ENCODE measurements around the gene BACE2. TPM values are rescaled to one million over a fixed set of nuclear protein-coding genes. Genes with fewer than 3 reads are reported as not detected.

The BACE2 gene
- total and polyA plus RNA-seq, 2 donors (not counting 1 experiment from before 2014, with no cell fraction given), result 18.4 to 40.8 TPM

- ChIA-PET POLR2A (no interaction called here), CTCF (no interaction called here)
- Histone ChIP-seq H3K9ac (ENCODE audit: low read length) (no peak overlapping the region), H3K27me3 (replicated peaks in 1 of 4; ENCODE audit: control extremely low read depth in 1 of 4, control insufficient read depth in 3 of 4, insufficient read depth in 4 of 4, low read length in 3 of 4) (no peaks in the 10 kb centered on the region), H3K9me3 (ENCODE audit: control extremely low read depth in 1 of 3, control insufficient read depth in 2 of 3, insufficient read depth in 1 of 3, low read length in 2 of 3) (no peaks in the 10 kb centered on the region), H3K4me1 (ENCODE audit: control insufficient read depth in 2 of 2, insufficient read depth in 2 of 2, low read length in 2 of 2) (peaks cover 4 to 7% of the 10 kb centered on the region in 2 donors), H3K4me2 (replicated peaks; ENCODE audit: low read depth, low read length, poor library complexity, severe bottlenecking) (no peak overlapping the region), H3K79me2 (ENCODE audit: control insufficient read depth, insufficient read depth, low read length) (peaks cover 10% of the 10 kb centered on the region), H2AFZ (ENCODE audit: insufficient read depth, low read depth, low read length, poor library complexity, severe bottlenecking) (no peak overlapping the region), H4K20me1 (ENCODE audit: control insufficient read depth, insufficient read depth, low read length, poor library complexity, severe bottlenecking) (no peaks in the 10 kb centered on the region), H3K27ac (ENCODE audit: low read length in 2 of 2) (no peak overlapping the region), H3K4me3 (ENCODE audit: control extremely low read depth in 1 of 5, extremely low read depth in 1 of 5, insufficient read depth in 1 of 5, low read depth in 2 of 5, low read length in 4 of 5) (no peak overlapping the region), H3K36me3 (replicated peaks in 1 of 2; ENCODE audit: control extremely low read depth in 1 of 2, control insufficient read depth in 1 of 2, extremely low read depth in 1 of 2, insufficient read depth in 2 of 2, low read length in 1 of 2) (no peaks in the 10 kb centered on the region)
- H3K4me3 Mint-ChIP-seq, result no peak overlapping the region
- no peaks in the 10 kb centered on the region for H3K9me3 Mint-ChIP-seq (ENCODE audit: insufficient read depth)
- intact Hi-C loops (cut with micrococcal nuclease), result no loop called here
- peaks cover 22% of the 10 kb centered on the region for H3K4me1 Mint-ChIP-seq
- TF ChIP-seq CTCF (IDR thresholded peaks at IDR 0.05) (no peak), EZH2 (IDR thresholded peaks at IDR 0.05; ENCODE audit: borderline replicate concordance, insufficient read depth, low read depth, low read length, poor library complexity, severe bottlenecking) (no peak)
- ATAC-seq (ENCODE audit: low read depth), result no peak
- 89% methylated on average over 7 of the region's 12 CpGs for WGBS (ENCODE audit: insufficient coverage)
- H3K27ac Mint-ChIP-seq, result no peak overlapping the region
- no peaks in the 10 kb centered on the region for H3K27me3 Mint-ChIP-seq
- DNase-seq, result no peak
These were observed 49.9 kb downstream of the BACE2 start for GRCh38 chr21:41217671-41218385.

- H3K4me2 ChIP-seq (replicated peaks; ENCODE audit: low read depth, low read length, poor library complexity, severe bottlenecking), result no peak overlapping the region
- ChIA-PET POLR2A (no interaction called here), CTCF (interaction anchor here (1.5 kb wide), 1 partner anchor 21 kb away, joined by 6 read pairs; no protein-coding TSS in a partner anchor)
- no peak overlapping the region for H2AFZ ChIP-seq (ENCODE audit: insufficient read depth, low read depth, low read length, poor library complexity, severe bottlenecking)
- no peaks in the 10 kb centered on the region for H3K9me3 ChIP-seq (ENCODE audit: control extremely low read depth in 1 of 3, control insufficient read depth in 2 of 3, insufficient read depth in 1 of 3, low read length in 2 of 3)
- Mint-ChIP-seq H3K27me3 (no peaks in the 10 kb centered on the region), H3K4me1 (peaks cover 21% of the 10 kb centered on the region), H3K27ac (no peak overlapping the region), H3K4me3 (no peak overlapping the region), H3K9me3 (ENCODE audit: insufficient read depth) (no peaks in the 10 kb centered on the region)
- ATAC-seq (ENCODE audit: low read depth) (no peak), DNase-seq (no peak)
- H3K4me1 ChIP-seq (ENCODE audit: control insufficient read depth in 2 of 2, insufficient read depth in 2 of 2, low read length in 2 of 2), result peaks cover 4 to 7% of the 10 kb centered on the region in 2 donors
- H3K4me3 ChIP-seq (ENCODE audit: control extremely low read depth in 1 of 5, extremely low read depth in 1 of 5, insufficient read depth in 1 of 5, low read depth in 2 of 5, low read length in 4 of 5), result no peak overlapping the region
- H3K9ac ChIP-seq (ENCODE audit: low read length), result no peak overlapping the region
- TF ChIP-seq CTCF (IDR thresholded peaks at IDR 0.05), result no peak
- TF ChIP-seq EZH2 (IDR thresholded peaks at IDR 0.05; ENCODE audit: borderline replicate concordance, insufficient read depth, low read depth, low read length, poor library complexity, severe bottlenecking), result no peak
- no peaks in the 10 kb centered on the region for H3K36me3 ChIP-seq (replicated peaks in 1 of 2; ENCODE audit: control extremely low read depth in 1 of 2, control insufficient read depth in 1 of 2, extremely low read depth in 1 of 2, insufficient read depth in 2 of 2, low read length in 1 of 2)
- intact Hi-C loops (cut with micrococcal nuclease), result no loop called here
- H3K79me2 ChIP-seq (ENCODE audit: control insufficient read depth, insufficient read depth, low read length), result peaks cover 10% of the 10 kb centered on the region
- H3K27me3 ChIP-seq (replicated peaks in 1 of 4; ENCODE audit: control extremely low read depth in 1 of 4, control insufficient read depth in 3 of 4, insufficient read depth in 4 of 4, low read length in 3 of 4), result no peaks in the 10 kb centered on the region
- no peak overlapping the region for H3K27ac ChIP-seq (ENCODE audit: low read length in 2 of 2)
- H4K20me1 ChIP-seq (ENCODE audit: control insufficient read depth, insufficient read depth, low read length, poor library complexity, severe bottlenecking), result no peaks in the 10 kb centered on the region
- WGBS (ENCODE audit: insufficient coverage), result 90% methylated on average over 11 of the region's 14 CpGs
These were observed 51.7 kb downstream of the BACE2 start for GRCh38 chr21:41219498-41220207.
